GM18907 (cell line): ENCODE measurements around the gene SLC44A3.
"Not testable (repeated sequence)": the region's sequence is repeated elsewhere in the genome, so short reads cannot be mapped to it uniquely, and the experiment has no call there.

Source experiments
- ATAC-seq: cut with Tn5 transposase; IDR thresholded peaks from one replicate; pipeline ENCODE4 v1.9.1; 2021; ENCODE audit warnings: mild to moderate bottlenecking, moderate library complexity; ENCODE audit not compliant: unreplicated experiment

Gene SLC44A3

GRCh38 chr1:94832446-94832845 is 12.3 kb downstream of the SLC44A3 start:
- no peak for ATAC-seq

GRCh38 chr1:94832931-94833585 is 12.9 kb downstream of the SLC44A3 start:
- no peak for ATAC-seq

GRCh38 chr1:94836891-94837290 is 16.7 kb downstream of the SLC44A3 start:
- ATAC-seq = no peak

- ATAC-seq = not testable (repeated sequence)
Observed at GRCh38 chr1:94840381-94840780, 20.2 kb downstream of the SLC44A3 start.

- ATAC-seq = no peak
Observed at GRCh38 chr1:94840808-94841207, 20.7 kb downstream of the SLC44A3 start.

GRCh38 chr1:94843430-94843829 is 23.3 kb downstream of the SLC44A3 start:
- ATAC-seq = no peak

DNA sequence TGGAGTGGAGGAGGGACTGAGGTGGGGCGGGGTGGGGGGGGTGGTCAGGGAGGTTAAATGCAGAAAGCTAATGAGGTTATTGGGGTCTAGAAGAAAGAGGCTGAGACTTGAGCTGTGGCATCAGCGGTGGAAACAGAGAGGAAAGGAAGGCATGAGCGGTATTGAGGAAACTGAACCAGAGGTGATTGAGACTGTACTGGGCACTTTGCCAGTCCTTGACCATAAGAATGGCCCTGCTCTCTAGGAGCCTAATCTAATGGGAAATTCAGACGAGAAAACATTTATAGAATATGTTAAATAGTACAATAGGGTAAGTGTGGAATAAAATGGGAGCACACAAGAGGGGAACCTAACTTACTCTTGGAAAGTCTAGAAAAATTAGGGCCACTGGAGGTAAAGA is 23.7 kb downstream of the SLC44A3 start:
- ATAC-seq = no peak

- ATAC-seq = no peak
Observed at GRCh38 chr1:94846308-94846707, 26.2 kb downstream of the SLC44A3 start.

GRCh38 chr1:94851571-94851970 is 31.4 kb downstream of the SLC44A3 start:
- no peak for ATAC-seq

DNA sequence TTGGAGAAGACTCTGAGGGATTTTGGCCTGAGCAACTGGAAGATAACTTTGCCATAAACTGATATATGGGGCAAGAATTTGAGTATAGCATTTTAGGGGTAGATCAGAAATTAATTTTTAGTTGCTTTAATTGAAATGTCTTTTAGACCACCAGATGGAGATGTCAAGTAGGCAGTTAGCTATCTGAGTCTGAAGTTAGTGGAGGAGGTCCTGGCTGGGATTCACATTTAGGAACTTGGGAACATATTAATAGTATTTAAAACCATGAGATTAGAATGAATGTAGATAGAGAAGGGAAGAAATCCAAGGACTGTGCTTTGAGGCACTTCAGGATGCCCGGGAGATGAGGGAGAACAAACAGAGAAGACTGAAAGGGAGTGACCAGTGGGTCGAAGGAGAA is 32.6 kb downstream of the SLC44A3 start:
- ATAC-seq = no peak

GRCh38 chr1:94854458-94855306 is 34.5 kb downstream of the SLC44A3 start:
- ATAC-seq = peak; percentile 99

- ATAC-seq = no peak
Observed at GRCh38 chr1:94855307-94855700, 35.1 kb downstream of the SLC44A3 start.

DNA sequence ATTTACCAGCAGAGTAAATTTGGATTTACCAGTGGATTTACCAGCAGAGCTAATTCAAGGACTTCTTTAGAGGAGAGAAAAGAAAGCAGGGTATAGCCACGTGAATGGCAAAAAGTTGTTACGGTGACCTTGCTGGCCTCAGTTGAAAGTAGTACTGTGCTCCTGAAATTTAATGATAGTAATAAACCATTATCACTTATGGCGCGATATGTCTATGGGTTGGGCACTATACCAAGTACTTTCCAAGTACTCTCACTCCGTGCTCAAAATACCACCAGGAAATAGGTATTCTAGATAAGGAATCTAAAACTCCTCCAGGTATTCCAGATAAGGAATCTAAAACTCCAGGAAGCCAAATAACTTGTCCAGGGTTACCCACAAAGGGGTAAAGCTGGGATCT is 35.8 kb downstream of the SLC44A3 start:
- no peak for ATAC-seq

DNA sequence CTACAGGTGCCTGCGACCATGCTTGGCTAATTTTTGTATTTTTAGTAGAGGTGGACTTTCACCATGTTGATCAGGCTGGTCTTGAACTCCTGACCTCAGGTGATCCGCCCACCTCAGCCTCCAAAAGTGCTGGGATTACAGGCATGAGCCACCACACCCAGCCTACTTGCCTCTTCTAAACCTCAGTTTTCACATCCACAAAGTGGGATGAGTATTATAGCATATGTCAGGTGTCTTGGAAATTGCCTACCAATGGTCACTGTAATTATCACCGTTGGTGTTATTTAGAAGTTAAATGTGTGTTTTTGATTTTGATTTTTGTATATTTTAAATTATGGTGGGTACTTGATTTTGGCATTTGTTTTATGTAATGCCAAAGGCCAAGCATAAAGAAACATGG is 36.7 kb downstream of the SLC44A3 start:
- ATAC-seq = no peak

DNA sequence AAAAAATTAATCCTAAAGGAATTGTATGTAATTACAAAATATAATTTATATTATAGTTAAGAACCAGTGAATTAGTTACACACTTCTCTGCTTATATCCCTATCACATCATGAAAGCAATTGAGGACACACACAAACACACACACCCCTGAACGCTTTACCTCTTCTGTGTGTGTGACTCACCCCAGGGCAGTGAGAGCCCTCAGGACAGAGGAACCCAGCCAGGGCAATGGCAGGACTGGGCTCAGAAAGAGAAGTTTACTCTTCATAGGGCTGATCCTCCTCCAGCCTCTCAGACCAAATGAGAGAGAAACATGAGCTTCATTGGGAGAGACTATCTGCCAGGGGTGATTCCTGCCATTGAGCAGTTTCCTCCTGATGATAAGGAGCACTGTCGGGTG is 38.1 kb downstream of the SLC44A3 start:
- no peak for ATAC-seq

DNA sequence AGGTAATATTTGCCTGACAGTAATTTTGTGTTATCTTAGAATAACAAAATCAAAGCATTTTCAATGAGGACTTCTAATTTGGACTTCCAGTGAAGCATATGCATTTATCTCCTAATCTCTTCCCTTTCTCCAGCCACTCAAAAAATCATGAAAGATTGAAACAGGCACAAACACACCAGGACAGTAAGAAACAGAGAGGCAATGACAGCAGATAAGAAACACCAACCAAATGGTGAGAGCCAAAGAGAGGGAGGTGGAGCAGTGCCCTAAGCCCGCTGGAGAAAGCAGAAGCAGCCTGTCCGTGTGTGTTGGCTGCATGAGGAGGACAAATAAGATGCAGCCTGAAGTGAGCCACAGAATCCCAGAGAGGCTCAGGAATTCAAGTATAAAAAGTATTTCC is 39.0 kb downstream of the SLC44A3 start:
- no peak for ATAC-seq

DNA sequence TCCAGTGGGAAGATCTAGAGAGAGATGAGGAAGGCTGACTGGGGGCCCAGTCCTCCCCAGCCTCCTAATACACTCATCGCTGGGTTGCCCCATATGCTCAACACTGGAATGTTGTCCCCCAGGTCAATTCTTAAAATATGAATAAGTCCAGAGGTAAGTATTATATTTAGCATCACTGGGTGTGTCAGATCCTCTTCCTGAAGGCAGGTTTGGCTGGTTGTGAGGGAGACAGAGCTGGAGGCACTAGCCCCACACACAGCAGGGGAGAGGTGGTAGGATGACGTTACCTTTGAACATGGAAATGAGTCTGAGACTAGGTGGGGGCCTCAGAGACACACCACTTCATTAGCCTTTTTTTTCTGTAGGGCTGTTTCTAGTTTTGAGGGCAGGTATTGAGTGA is 42.6 kb downstream of the SLC44A3 start:
- ATAC-seq = no peak

DNA sequence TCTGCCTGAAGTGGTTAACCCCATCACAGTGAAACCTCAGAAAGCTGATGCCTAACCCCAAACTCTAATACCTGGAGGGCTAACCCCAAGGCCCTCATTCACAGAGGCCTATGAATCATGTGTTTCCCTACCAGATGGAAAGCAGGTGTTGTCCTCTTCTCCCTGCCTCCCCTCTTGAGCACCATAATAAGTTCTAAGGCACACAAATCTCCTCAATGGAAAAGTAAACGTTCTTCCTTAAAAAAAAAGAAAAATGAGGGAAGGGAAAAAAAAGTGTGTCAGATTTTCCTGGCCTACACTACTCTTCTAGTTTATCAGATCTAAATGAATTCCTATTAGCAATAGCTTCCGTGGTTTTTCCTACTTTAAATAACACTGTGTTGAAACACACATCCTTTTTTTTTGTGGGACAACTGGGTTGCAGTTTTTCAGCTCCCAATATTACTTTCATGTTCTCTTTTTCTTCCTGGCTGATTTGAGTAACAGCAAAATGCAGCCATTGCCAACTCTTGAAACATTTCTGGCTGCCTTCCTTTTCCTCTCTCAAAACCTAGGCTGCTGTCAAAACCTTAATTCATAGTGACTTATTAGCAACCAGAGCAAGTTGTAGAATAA is 43.2 kb downstream of the SLC44A3 start:
- ATAC-seq = no peak

DNA sequence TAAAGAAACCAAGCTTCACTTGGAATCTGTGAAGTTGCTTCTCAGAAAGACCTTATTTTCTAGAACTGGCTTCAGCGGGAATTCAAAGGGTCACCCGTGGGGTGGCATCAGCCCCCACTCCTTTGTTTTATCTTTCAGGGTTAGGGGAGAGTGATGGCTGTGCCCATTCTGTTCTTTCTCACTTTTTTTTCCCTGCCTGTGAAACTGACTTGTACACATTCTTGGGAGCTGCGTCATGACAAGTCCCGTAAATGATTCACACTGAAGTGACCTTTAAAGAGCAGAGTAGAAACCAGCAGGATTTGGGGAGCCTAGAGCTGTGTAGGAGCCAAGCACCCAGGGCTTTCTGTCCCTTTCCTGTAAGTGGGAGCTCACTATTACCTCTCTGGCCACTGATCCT is 43.8 kb downstream of the SLC44A3 start:
- no peak for ATAC-seq

GRCh38 chr1:94864821-94865220 is 44.7 kb downstream of the SLC44A3 start:
- no peak for ATAC-seq

DNA sequence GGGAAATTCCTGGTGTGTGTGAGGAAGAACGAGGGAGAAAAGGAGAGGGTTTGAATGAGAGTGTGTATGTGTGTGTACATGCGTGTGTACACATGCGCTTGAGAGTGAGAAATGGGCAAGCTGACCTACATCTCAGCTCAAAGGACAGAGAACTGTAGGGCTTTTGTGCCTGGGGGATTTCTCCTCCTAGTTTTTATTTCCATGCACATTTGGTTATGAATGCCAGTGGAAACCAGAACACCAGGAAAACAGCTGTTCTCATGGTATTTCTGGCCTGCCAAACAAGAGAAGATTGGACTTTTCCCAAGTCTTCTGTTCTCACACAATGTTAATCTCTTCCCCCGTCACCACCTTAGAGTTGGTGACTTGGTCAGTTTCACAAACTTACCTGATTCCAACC is 45.2 kb downstream of the SLC44A3 start:
- no peak for ATAC-seq

- ATAC-seq = no peak
Observed at GRCh38 chr1:94866164-94866807, 46.1 kb downstream of the SLC44A3 start.
